CD4-positive, alpha-beta T cell treated with Interleukin-17A for 4 hours (primary cell): Measurements from ENCODE around the gene ABCC8.

Source experiments
- DNase-seq: peaks from one replicate; pipeline ENCODE4 v3.0.0-alpha.2; 2020; ENCODE audit warnings: mixed read lengths

The ABCC8 gene

GRCh38 chr11:17504330-17505107, 27.9 kb upstream of the ABCC8 start:
- peak; percentile 83 for DNase-seq

DNA sequence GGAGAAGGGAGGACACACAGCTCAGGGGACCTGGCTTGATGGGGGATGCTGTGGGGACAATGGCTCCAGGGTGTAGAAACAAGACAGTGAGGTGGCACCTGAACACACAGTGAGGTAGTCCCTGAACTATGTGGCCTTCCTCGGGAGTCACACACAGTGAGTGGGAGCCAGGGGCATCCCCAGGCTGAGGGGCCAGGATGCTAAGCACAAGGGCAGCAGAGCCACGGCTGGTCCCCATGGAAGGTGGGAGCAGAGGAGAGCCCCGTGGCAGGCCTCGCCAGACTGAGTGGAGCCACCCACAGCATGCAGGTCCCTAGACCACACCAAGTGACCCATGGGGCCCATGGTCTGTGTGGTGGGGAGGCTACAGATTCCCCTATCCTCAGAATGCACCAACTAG, 26.0 kb upstream of the ABCC8 start:
- DNase-seq: no peak

DNA sequence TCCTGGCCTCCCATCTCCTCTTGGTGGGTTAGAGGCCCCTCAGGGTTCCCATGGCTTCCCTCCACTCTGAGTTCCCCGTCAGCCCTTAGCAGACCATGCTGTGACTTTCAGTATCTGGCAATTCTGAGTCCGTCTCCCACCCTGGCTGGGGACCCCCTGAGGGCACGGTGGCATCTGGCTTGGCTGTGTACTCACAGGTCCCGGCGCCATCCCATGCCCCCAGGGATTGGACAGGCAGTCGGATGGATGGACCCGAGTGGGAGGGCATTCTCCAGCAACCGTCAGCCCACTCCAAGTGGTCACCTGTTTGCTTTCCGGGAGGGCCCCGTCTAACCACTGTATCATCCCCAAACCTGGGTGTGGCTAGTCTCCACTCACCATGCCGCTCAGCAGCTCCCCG, 24.0 kb upstream of the ABCC8 start:
- no peak for DNase-seq

- no peak for DNase-seq
These were observed 21.8 kb upstream of the ABCC8 start for GRCh38 chr11:17498475-17498874.

DNA sequence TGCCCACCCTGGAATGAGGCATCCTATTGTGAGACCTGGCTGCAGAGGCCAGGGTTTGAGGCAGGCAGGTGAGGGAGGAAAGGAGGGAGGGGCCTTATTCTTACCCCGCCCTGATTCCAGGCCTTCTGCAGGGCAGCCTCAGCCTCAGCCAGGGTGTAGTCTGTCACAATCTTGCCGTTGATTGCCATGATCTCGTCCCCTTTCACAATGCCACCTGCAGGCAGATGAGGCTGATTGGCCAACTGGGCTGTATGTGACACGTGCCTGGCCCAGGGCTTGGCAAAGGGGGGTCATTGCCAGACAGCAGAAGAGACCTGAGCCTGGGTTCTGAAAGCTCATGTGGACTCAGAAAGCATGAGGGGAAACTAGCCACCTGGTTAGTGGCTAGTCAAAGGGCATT, 21.4 kb upstream of the ABCC8 start:
- DNase-seq: no peak

GRCh38 chr11:17496406-17496805, 19.8 kb upstream of the ABCC8 start:
- DNase-seq: no peak

GRCh38 chr11:17494019-17494418, 17.4 kb upstream of the ABCC8 start:
- no peak for DNase-seq

GRCh38 chr11:17490938-17491337, 14.3 kb upstream of the ABCC8 start:
- DNase-seq: no peak

DNA sequence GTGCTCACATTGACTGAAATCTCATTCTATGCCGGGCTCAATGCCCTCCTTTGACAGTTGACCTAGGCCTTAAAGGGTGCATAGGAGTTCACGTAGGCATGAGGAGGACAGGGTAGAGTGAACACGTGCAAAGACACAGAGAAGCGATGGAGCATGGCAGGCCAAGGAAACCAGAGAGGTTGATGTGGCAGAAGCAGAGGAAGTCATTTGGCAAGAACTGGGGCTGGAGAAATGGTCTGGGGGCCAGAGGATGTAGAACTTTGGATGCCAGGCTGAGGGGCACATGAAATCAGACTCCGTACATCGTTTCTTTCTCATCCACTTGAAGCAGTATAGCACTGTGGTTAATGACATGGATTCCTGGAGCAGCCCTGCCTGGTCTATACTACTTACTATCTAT, 13.6 kb upstream of the ABCC8 start:
- DNase-seq: no peak

- DNase-seq: no peak
These were observed 13.1 kb upstream of the ABCC8 start for GRCh38 chr11:17489751-17490150.

- no peak for DNase-seq
These were observed 11.9 kb upstream of the ABCC8 start for GRCh38 chr11:17488563-17488962.

GRCh38 chr11:17486646-17487045, 10.0 kb upstream of the ABCC8 start:
- DNase-seq: no peak

- DNase-seq: no peak
These were observed 6.9 kb upstream of the ABCC8 start for GRCh38 chr11:17483505-17483904.

DNA sequence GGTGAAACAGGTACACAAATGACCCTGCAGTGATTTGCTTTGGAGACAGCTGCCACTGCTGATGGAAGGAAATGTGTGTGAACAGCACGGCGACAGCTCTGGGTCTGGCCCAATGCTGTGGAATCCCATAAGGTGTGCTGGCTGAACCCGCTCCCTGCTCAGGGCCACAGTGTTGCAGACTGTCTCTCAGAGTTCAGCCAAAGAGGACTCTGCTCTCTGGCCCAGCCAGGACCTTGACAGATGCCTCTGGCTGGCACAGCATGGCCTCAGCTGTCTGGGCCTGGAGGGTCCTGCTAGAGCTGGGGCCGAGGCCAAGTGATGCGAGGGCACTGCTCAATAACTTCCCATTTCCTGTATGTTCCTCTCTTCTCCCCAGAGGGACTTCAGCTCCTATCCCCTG, 5.3 kb upstream of the ABCC8 start:
- no peak for DNase-seq

GRCh38 chr11:17479284-17480214, 2.9 kb upstream of the ABCC8 start:
- DNase-seq: no peak

DNA sequence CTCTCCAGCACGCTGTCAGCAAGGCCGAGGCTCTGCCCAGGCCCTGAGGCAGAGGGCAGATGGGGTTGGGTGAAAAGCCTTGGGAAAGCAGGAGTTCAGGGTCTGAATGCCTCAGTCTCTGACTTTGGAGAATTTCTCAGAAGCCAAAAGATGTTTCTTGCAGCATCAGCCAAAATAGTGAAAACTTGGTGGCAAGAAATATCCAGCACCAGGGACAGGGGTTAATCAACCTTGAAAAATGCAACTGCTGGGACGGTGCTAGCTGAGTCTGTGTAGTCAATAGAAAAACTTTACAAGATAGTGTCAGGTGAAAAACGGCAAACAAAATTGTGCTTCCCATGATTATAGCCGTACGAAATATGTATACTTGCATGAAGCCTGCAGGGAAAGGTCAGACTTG, 1.4 kb upstream of the ABCC8 start:
- no peak for DNase-seq

- no peak for DNase-seq
These were observed 716 bp upstream of the ABCC8 start for GRCh38 chr11:17477361-17477760.

GRCh38 chr11:17477084-17477333, 364 bp upstream of the ABCC8 start:
- DNase-seq: no peak

GRCh38 chr11:17475666-17476316, 854 bp downstream of the ABCC8 start:
- DNase-seq: no peak

- DNase-seq: no peak
These were observed 3.4 kb downstream of the ABCC8 start for GRCh38 chr11:17473071-17473744.

DNA sequence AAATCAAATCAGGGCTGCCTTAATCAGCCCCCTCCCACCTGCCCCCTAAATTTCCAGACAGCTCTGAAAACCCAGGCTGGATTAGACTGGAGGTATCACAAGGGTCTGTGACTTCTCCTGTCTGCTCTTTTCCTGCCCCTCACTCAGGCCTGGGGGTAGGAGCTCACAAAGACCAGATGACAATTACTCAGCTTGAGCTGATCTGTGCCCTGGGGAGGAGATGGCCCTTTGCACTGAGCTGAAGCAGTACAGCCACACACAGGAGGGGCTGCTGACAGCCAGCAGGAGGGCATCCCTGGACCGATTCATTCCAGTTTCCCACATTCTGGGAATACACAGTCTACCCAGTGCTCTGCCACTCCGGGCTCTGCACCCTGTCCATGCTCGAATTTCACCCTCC, 4.2 kb downstream of the ABCC8 start:
- no peak for DNase-seq

- no peak for DNase-seq
These were observed 5.1 kb downstream of the ABCC8 start for GRCh38 chr11:17471501-17471900.

DNA sequence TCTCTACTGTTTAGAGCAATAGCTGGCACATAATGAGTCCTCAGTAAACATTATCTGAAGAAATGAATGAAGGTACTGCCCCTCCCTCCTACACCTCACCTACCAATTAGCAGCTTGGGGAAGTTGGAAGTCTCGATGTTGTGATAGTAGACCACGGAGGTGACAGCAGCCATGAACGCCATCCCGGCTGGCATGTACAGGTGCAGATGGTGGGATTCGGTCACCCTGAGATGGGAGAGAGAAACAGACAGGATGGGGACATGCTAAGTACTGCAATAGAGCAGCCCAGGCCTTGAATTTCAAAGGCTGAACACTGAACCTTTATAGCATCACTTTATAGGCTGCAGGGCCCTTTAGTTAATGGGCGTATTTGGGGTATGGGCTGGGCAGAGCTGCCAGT, 6.6 kb downstream of the ABCC8 start:
- no peak for DNase-seq
